ENCODE data around the gene DPYSL5.
"Not testable (repeated sequence)": the region's sequence is repeated elsewhere in the genome, so short reads cannot be mapped to it uniquely, and the experiment has no call there.

The DPYSL5 gene

DNA sequence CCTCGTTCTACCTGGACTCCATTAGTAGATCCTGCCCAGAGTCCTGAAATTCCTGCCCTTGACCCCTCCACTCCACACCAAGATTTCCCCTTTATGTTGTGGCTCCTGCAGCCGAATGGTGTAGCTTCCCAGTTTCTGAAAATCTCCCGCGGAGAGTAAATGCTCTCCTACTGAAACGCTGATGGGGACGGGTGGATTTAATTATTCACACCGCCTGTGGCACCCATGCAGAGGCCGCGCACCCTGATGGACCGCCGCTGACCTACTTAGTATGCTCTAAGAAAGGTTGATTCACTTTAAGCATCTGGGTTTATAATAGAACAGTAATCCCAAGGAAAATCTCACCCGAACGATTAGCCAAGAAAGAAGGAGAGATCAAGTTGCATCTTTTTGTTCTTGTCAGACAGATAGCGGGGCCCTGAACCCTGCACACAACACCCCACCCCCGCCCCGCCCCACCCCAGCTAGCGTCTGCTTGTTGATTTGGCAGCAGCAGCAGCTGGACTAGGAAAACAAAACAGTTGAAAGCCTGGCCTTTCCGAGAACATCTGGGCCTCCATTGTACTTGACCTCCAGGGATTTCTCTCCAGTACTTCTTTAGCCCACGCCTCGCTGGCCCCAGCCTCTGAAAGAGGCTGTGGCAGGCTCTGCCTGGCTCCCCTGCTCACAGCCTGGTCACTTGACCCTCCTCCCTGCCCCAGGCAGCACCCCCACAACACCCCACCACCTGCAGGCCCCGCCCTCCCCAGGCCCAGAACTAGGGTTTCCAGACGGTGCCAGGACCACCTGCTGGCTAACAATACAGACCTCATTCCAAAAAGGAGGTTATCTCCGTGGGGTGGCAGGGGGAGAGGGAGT lies 53.6 kb downstream of the DPYSL5 start:
- DNase-seq (ENCODE audit: low read depth) = no peak

DNA sequence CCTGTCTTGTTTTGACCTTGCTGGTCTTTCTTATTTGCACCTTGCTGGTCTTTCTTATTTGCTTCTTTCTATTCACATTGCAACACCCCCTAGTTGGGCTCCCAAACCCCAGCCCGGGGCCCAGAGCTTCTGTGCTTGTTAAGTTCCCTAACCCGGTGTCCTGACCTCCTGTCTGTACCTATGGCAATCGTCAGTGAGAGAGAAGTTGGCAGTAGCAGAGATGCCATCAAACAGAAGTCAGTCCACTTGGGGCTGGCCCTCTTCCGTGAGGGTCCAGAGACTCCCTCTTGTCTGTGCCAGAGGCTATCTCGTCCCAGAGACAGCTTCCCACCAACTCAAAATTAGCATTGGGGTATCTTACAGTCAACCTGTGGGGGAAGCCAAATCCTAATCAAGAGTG lies 55.7 kb downstream of the DPYSL5 start:
- no peak for DNase-seq (ENCODE audit: low read depth)

- no peak for DNase-seq (ENCODE audit: low read depth)
These were observed 56.9 kb downstream of the DPYSL5 start for GRCh38 chr2:26904839-26905238.

DNA sequence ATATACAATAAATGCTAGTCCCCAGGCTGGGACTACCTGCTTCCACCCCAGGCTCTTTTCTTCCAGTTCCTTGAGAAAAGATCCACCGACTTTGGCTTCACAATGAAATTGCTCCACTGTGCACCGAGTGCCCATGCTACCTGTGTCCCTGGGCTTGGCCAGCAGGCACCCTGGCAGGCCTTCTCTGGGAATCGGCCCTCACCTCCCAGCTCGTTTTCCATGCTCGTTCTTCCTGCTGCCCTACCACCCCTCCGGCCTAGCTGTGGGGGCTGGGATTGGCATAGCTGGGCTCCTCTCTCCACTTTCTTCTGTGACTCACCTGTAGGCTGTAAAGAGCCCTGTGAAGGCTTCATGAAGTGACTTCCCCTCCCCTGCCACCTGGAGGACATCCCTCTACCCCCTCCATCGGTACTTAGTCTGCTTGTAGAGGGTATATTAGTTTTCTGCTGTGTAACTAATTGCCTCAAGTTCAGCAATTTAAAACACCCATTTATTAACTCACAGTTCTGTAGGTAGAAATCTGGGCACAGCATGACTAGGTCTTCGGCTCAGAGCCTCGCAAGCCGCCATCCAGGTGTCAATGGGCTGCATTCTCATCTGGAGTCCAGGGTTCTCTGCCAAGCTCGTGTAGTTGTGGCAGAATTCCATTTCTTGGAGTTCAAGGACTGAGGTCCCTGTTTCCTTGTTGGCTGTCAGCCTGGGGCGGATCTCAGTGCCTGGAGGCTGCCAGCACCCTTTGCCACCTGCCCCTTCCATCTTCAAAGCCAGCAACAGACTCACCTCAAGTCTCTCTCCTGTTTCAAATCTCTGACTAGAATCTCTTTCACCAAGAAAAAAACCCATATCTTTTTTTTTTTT lies 57.6 kb downstream of the DPYSL5 start:
- no peak for DNase-seq (ENCODE audit: low read depth)

- no peak for DNase-seq (ENCODE audit: low read depth)
These were observed 59.5 kb downstream of the DPYSL5 start for GRCh38 chr2:26907416-26907815.

DNA sequence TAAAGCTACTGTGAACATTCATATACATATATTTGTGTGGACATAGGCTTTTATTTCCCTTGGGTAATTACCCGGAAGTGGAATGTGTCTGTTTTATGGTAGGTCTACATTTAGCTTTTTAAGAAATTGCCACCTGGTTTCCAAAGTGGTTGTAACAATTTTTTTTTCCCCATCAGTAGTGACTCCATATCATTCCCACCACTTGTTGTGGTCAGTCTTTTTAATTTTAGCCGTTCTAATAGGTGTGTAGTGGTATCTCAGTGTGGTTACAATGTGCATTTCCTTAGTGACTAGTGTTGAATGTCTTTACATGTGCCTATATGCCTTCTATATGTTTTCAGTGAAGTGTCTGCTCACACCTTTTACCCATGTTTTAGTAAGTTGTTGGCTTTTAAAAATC lies 62.2 kb downstream of the DPYSL5 start:
- no peak for DNase-seq (ENCODE audit: low read depth)

GRCh38 chr2:26911911-26912861 lies 64.3 kb downstream of the DPYSL5 start:
- DNase-seq (ENCODE audit: low read depth) = no peak

DNA sequence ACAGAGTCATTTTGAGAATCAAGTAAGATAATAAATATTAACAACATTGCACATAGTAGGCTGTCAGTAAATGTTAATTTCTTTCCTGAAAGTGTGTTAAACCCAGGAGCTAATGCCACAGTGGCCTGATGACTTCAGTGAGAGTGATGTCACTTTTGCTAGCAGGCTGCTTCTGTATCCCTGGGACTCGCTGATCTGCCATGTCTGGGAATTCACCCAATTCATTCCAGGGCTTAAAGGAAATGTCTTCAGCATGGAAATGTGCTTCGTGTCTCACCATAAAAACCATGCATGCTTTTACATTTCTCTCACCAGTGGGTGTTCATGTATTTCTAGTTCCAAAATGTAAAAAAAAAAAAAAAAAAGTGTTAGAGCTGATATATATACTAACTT lies 65.7 kb downstream of the DPYSL5 start:
- DNase-seq (ENCODE audit: low read depth) = peak; percentile 23

- DNase-seq (ENCODE audit: low read depth) = no peak
These were observed 66.2 kb downstream of the DPYSL5 start for GRCh38 chr2:26913999-26914658.

GRCh38 chr2:26914659-26915310 lies 66.9 kb downstream of the DPYSL5 start:
- no peak for DNase-seq (ENCODE audit: low read depth)

GRCh38 chr2:26915316-26915715 lies 67.4 kb downstream of the DPYSL5 start:
- DNase-seq (ENCODE audit: low read depth) = no peak

- DNase-seq (ENCODE audit: low read depth) = no peak
These were observed 68.3 kb downstream of the DPYSL5 start for GRCh38 chr2:26916128-26916692.

- no peak for DNase-seq (ENCODE audit: low read depth)
These were observed 69.4 kb downstream of the DPYSL5 start for GRCh38 chr2:26917135-26917836.

DNA sequence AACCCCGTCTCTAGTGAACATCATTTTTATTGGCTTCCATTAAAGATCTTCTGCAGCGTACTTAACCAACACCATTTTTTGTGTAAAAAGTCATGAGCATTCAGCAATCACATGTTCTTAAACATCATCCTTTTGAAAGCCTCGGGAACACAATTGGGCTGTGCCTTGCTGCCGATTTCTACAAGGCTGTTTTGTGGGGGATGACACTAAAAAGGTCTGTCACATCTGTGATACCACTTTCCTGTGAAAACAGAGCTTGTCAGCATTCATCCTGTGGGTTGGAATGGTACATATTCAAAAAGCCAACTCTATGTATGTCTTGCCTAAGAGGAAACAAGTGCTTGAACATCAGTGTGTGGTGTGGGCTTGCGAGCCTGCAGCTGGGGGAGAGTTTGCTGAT lies 73.4 kb downstream of the DPYSL5 start:
- DNase-seq (ENCODE audit: low read depth) = no peak

GRCh38 chr2:26922405-26923188 lies 74.7 kb downstream of the DPYSL5 start:
- no peak for DNase-seq (ENCODE audit: low read depth)

- DNase-seq (ENCODE audit: low read depth) = not testable (repeated sequence)
These were observed 75.2 kb downstream of the DPYSL5 start for GRCh38 chr2:26923189-26923466.

DNA sequence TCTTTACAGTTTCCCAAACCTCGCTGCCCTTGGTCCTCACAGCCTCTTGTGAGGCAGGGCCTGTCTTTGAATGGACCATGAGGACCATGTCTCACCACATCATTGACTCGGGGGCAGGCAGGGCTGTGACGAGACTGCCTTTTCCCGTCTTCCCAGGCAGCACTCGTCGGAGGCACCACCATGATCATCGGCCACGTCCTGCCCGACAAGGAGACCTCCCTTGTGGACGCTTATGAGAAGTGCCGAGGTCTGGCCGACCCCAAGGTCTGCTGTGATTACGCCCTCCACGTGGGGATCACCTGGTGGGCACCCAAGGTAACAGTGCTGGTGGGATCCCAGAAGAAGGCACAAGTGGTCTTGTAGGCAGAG lies 76.8 kb downstream of the DPYSL5 start:
- DNase-seq (ENCODE audit: low read depth) = no peak

- DNase-seq (ENCODE audit: low read depth) = no peak
These were observed 77.3 kb downstream of the DPYSL5 start for GRCh38 chr2:26925100-26925791.

DNA sequence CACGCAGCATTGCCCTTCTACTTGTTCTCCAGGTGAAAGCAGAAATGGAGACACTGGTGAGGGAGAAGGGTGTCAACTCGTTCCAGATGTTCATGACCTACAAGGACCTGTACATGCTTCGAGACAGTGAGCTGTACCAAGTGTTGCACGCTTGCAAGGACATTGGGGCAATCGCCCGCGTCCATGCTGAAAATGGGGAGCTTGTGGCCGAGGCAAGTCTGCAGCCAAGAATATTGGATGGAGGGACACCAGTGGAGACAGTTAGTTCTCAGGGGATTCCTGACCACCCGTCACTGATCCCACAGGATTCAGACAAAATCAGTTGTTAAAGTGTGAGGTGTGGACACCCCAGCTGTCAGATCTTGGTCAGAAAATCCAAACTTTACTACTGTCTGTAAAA lies 79.3 kb downstream of the DPYSL5 start:
- no peak for DNase-seq (ENCODE audit: low read depth)

Measured in stromal cell of bone marrow (primary cell).